IPS-20b (cell line): ENCODE results near the gene PPP6R3.
"Not testable (repeated sequence)": the region's sequence is repeated elsewhere in the genome, so short reads cannot be mapped to it uniquely, and the experiment has no call there.

Experiments used
- H3K27ac ChIP-seq: one replicate; pipeline ENCODE4 v1.5.1; 2013; ENCODE audit warnings: low read length
- H3K27me3 ChIP-seq: 2 replicates; pipeline ENCODE4 v1.6.1; 2013; ENCODE audit warnings: mild to moderate bottlenecking, low read length, inconsistent platforms; ENCODE audit not compliant: insufficient read depth
- H3K36me3 ChIP-seq: 2 replicates; pipeline ENCODE4 v1.6.1; 2013; ENCODE audit warnings: low read depth, mild to moderate bottlenecking, inconsistent platforms, low read length, moderate library complexity; ENCODE audit not compliant: insufficient read depth
- H3K4me1 ChIP-seq: 2 replicates; pipeline ENCODE4 v1.6.1; 2013; ENCODE audit warnings: mild to moderate bottlenecking, control low read depth, inconsistent platforms, low read length, moderate library complexity; ENCODE audit not compliant: insufficient read depth
- H3K4me3 ChIP-seq: 2 replicates; pipeline ENCODE4 v1.5.1; 2013; ENCODE audit warnings: mild to moderate bottlenecking, low read length, inconsistent platforms
- H3K9ac ChIP-seq: 2 replicates; pipeline ENCODE4 v1.6.1; 2013; ENCODE audit warnings: low read depth, mild to moderate bottlenecking, inconsistent platforms, low read length, moderate library complexity
- H3K9me3 ChIP-seq: 2 replicates; pipeline ENCODE4 v1.6.1; 2013; ENCODE audit warnings: mild to moderate bottlenecking, low read depth, low read length, inconsistent platforms; ENCODE audit not compliant: insufficient read depth

PPP6R3 gene

GRCh38 chr11:68447914-68448313 lies 12.6 kb upstream of the PPP6R3 start:
- H3K9me3 ChIP-seq, H3K9ac ChIP-seq, H3K4me3 ChIP-seq, H3K4me1 ChIP-seq, H3K27ac ChIP-seq, H3K27me3 ChIP-seq: not testable (repeated sequence)
- peaks cover 14% of the 10 kb centered on the region; the same call in 1 of the 2 replicates for H3K36me3 ChIP-seq

GRCh38 chr11:68448604-68449011 lies 11.9 kb upstream of the PPP6R3 start:
- H3K9me3 ChIP-seq = no peaks in the 10 kb centered on the region
- H3K4me3 ChIP-seq = no peak overlapping the region
- H3K4me1 ChIP-seq = no peaks in the 10 kb centered on the region
- H3K27ac ChIP-seq = no peak overlapping the region
- no peaks in the 10 kb centered on the region for H3K27me3 ChIP-seq
- peaks cover 14% of the 10 kb centered on the region; the same call in 1 of the 2 replicates for H3K36me3 ChIP-seq
- no peak overlapping the region for H3K9ac ChIP-seq

- no peaks in the 10 kb centered on the region for H3K27me3 ChIP-seq
- no peaks in the 10 kb centered on the region; the same call in 1 of the 2 replicates for H3K4me1 ChIP-seq
- no peak overlapping the region for H3K27ac ChIP-seq
- H3K9ac ChIP-seq = no peak overlapping the region
- H3K36me3 ChIP-seq = peaks cover 14% of the 10 kb centered on the region; the same call in 1 of the 2 replicates
- H3K9me3 ChIP-seq = no peaks in the 10 kb centered on the region
- H3K4me3 ChIP-seq = no peak overlapping the region
Measured at GRCh38 chr11:68449951-68450350, 10.6 kb upstream of the PPP6R3 start.

GRCh38 chr11:68450711-68451110 lies 9.8 kb upstream of the PPP6R3 start:
- H3K36me3 ChIP-seq = peaks cover 14% of the 10 kb centered on the region; the same call in 1 of the 2 replicates
- H3K9me3 ChIP-seq = no peaks in the 10 kb centered on the region
- H3K4me3 ChIP-seq = no peak overlapping the region
- no peak overlapping the region for H3K9ac ChIP-seq
- H3K27me3 ChIP-seq = no peaks in the 10 kb centered on the region
- H3K27ac ChIP-seq = no peak overlapping the region
- no peaks in the 10 kb centered on the region; the same call in 1 of the 2 replicates for H3K4me1 ChIP-seq

GRCh38 chr11:68454767-68455166 lies 5.8 kb upstream of the PPP6R3 start:
- no peaks in the 10 kb centered on the region for H3K9me3 ChIP-seq
- no peak overlapping the region for H3K27ac ChIP-seq
- H3K4me1 ChIP-seq = no peaks in the 10 kb centered on the region; the same call in 1 of the 2 replicates
- H3K27me3 ChIP-seq = no peaks in the 10 kb centered on the region
- no peak overlapping the region for H3K4me3 ChIP-seq
- H3K36me3 ChIP-seq = no peaks in the 10 kb centered on the region
- H3K9ac ChIP-seq = no peak overlapping the region

GRCh38 chr11:68455485-68455884 lies 5.1 kb upstream of the PPP6R3 start:
- H3K4me1 ChIP-seq = no peaks in the 10 kb centered on the region; the same call in 1 of the 2 replicates
- H3K27me3 ChIP-seq = no peaks in the 10 kb centered on the region
- no peak overlapping the region for H3K4me3 ChIP-seq
- no peak overlapping the region for H3K9ac ChIP-seq
- H3K9me3 ChIP-seq = no peaks in the 10 kb centered on the region
- H3K36me3 ChIP-seq = no peaks in the 10 kb centered on the region
- H3K27ac ChIP-seq = no peak overlapping the region

GRCh38 chr11:68457216-68457897 lies 3.2 kb upstream of the PPP6R3 start:
- no peaks in the 10 kb centered on the region for H3K27me3 ChIP-seq
- peaks cover 2% of the 10 kb centered on the region for H3K4me1 ChIP-seq
- H3K27ac ChIP-seq = no peak overlapping the region
- no peaks in the 10 kb centered on the region for H3K9me3 ChIP-seq
- H3K36me3 ChIP-seq = no peaks in the 10 kb centered on the region
- H3K9ac ChIP-seq = no peak overlapping the region
- no peak overlapping the region for H3K4me3 ChIP-seq

GRCh38 chr11:68457898-68458249 lies 2.7 kb upstream of the PPP6R3 start:
- no peaks in the 10 kb centered on the region for H3K36me3 ChIP-seq
- no peaks in the 10 kb centered on the region for H3K27me3 ChIP-seq
- H3K4me3 ChIP-seq = no peak overlapping the region
- peaks cover 6% of the 10 kb centered on the region for H3K4me1 ChIP-seq
- no peak overlapping the region for H3K27ac ChIP-seq
- no peak overlapping the region for H3K9ac ChIP-seq
- no peaks in the 10 kb centered on the region for H3K9me3 ChIP-seq

GRCh38 chr11:68458340-68458739 lies 2.2 kb upstream of the PPP6R3 start:
- H3K36me3 ChIP-seq, H3K4me3 ChIP-seq, H3K27ac ChIP-seq, H3K9ac ChIP-seq, H3K9me3 ChIP-seq, H3K27me3 ChIP-seq, H3K4me1 ChIP-seq: not testable (repeated sequence)

- Histone ChIP-seq H3K4me3 (peak overlapping the region; percentile 89), H3K9me3 (no peaks in the 10 kb centered on the region)
Measured at GRCh38 chr11:68459886-68460740, 439 bp upstream of the PPP6R3 start.

GRCh38 chr11:68461575-68461917 lies 994 bp downstream of the PPP6R3 start:
- peak overlapping the region; percentile 89 for H3K4me3 ChIP-seq

More at GRCh38 chr11:68459886-68460740, 439 bp upstream of the PPP6R3 start:
- peaks cover 9% of the 10 kb centered on the region; the same call in 1 of the 2 replicates for H3K4me1 ChIP-seq
- no peaks in the 10 kb centered on the region for H3K27me3 ChIP-seq
- H3K9ac ChIP-seq = peak overlapping the region; percentile 88
- H3K27ac ChIP-seq = no peak overlapping the region
- H3K36me3 ChIP-seq = no peaks in the 10 kb centered on the region

GRCh38 chr11:68463714-68464113 lies 3.2 kb downstream of the PPP6R3 start:
- Histone ChIP-seq H3K4me1 (peaks cover 13% of the 10 kb centered on the region; the same call in 1 of the 2 replicates), H3K9me3 (no peaks in the 10 kb centered on the region), H3K9ac (no peak overlapping the region), H3K27me3 (no peaks in the 10 kb centered on the region), H3K4me3 (no peak overlapping the region), H3K27ac (no peak overlapping the region), H3K36me3 (no peaks in the 10 kb centered on the region)

More at GRCh38 chr11:68461575-68461917, 994 bp downstream of the PPP6R3 start:
- H3K27me3 ChIP-seq = no peaks in the 10 kb centered on the region
- H3K4me1 ChIP-seq = peaks cover 9% of the 10 kb centered on the region; the same call in 1 of the 2 replicates
- no peaks in the 10 kb centered on the region for H3K9me3 ChIP-seq
- H3K27ac ChIP-seq = no peak overlapping the region
- H3K36me3 ChIP-seq = no peaks in the 10 kb centered on the region
- peak overlapping the region; percentile 86; the same call in 1 of the 2 replicates for H3K9ac ChIP-seq
